T-helper 17 cell (primary cell): ENCODE results near the gene SPINT3. TPM values are rescaled to one million over a fixed set of nuclear protein-coding genes. Genes with fewer than 3 reads are reported as not detected.

Source experiments
- ATAC-seq: fragments of 150-1000 bp; cut with Tn5 transposase; 2 replicates; pipeline ENCODE4 v1.10.0; 2021; ENCODE audit warnings: mild to moderate bottlenecking, moderate library complexity
- DNase-seq, 3 donors: peaks; one replicate each; pipeline versions ENCODE4 v3.0.0 to v3.0.0-alpha.2; 2020 to 2021
- H3K9me3 ChIP-seq: one replicate; pipeline ENCODE4 v1.7.0; 2013; ENCODE audit warnings: low read length, mild to moderate bottlenecking; ENCODE audit not compliant: control insufficient read depth, poor library complexity, severe bottlenecking
- H3K27ac Mint-ChIP-seq: one replicate; pipeline ENCODE4 v1.8.0; 2022; ENCODE audit warnings: mild to moderate bottlenecking, moderate library complexity, mixed read lengths
- H3K27me3 Mint-ChIP-seq: one replicate; pipeline ENCODE4 v1.8.0; 2022; ENCODE audit warnings: mixed read lengths
- H3K36me3 Mint-ChIP-seq: one replicate; pipeline ENCODE4 v1.8.0; 2022; ENCODE audit warnings: low read depth, mixed read lengths
- H3K4me1 Mint-ChIP-seq: one replicate; pipeline ENCODE4 v1.8.0; 2022; ENCODE audit warnings: mild to moderate bottlenecking, mixed read lengths
- H3K4me3 Mint-ChIP-seq: one replicate; pipeline ENCODE4 v1.8.0; 2022; ENCODE audit warnings: mild to moderate bottlenecking, moderate library complexity, mixed read lengths
- total RNA-seq, 4 donors: library from RNA in 2 of 4; stranded (reverse) in 2 of 4; gene quantifications; one replicate each; pipeline ENCODE4 v1.2.3 and lab custom pipeline; 2022 to 2026

Gene SPINT3
- total RNA-seq, 2 donors from 2014 or later: not detected

DNA sequence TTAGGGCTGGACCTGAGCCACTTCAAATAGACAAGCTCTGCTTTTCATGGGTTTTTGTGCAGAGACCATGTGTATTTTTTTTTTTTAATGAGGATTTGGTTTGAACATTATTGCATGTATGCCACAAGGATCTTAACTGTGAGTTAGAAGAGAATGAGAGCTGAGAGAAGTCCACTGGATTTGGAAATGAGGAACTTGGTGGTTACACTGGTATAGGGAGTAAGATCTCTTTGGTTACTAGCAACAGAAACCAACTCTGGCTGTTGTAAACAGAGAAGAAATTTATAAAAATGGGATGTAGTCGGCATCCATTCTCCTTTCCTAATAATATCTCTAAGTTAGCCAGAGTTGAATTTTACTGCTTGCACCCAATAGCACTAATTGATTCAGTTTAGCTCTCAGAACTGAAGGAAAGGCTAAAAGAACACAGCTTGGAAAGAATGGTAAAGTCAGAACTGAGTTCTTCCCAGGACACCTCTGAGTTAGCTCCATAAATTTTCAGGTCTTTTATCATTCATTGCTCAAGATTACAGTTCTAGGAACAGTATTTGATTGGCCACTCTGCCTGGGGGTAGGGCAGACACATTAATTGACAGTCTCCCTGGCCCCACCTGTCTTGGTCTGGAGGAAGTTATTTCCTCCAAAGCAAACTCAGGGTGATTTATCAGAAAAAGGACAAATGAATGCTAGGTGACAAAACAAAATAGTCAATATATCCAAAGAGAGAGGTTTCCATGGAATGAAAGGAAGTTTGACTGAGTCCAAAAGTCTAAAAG, 49.7 kb downstream of the SPINT3 start:
- peaks cover 7% of the 10 kb centered on the region for H3K4me1 Mint-ChIP-seq
- ATAC-seq (no peak), DNase-seq (no peak)
- peaks cover 22% of the 10 kb centered on the region for H3K27me3 Mint-ChIP-seq
- no peak overlapping the region for H3K27ac Mint-ChIP-seq
- peaks cover 2% of the 10 kb centered on the region for H3K36me3 Mint-ChIP-seq
- no peak overlapping the region for H3K4me3 Mint-ChIP-seq
- H3K9me3 ChIP-seq: no peaks in the 10 kb centered on the region

DNA sequence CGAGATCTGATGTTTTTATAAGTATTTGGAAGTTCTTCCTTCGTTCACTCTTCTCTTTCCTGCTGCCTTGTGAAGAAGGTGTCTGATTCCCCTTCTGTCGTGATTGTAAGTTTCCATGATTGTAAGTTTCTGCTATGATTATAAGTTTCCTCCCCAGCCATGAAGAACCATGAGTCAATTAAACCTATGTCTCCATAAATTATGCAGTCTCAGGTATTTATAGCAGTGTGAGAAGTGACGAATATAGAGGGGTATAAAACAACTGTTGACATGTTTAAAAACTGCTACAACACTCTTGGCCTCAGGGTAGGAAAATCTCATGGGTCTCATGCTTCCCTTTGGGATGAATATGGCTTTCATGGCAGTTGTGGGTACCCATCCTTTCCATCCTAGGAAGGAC, 51.7 kb downstream of the SPINT3 start:
- H3K4me1 Mint-ChIP-seq: no peaks in the 10 kb centered on the region
- no peak for ATAC-seq
- DNase-seq: no peak
- peaks cover 17% of the 10 kb centered on the region for H3K27me3 Mint-ChIP-seq
- H3K9me3 ChIP-seq: no peaks in the 10 kb centered on the region
- H3K27ac Mint-ChIP-seq: no peak overlapping the region
- peaks cover 2% of the 10 kb centered on the region for H3K36me3 Mint-ChIP-seq
- H3K4me3 Mint-ChIP-seq: no peak overlapping the region

DNA sequence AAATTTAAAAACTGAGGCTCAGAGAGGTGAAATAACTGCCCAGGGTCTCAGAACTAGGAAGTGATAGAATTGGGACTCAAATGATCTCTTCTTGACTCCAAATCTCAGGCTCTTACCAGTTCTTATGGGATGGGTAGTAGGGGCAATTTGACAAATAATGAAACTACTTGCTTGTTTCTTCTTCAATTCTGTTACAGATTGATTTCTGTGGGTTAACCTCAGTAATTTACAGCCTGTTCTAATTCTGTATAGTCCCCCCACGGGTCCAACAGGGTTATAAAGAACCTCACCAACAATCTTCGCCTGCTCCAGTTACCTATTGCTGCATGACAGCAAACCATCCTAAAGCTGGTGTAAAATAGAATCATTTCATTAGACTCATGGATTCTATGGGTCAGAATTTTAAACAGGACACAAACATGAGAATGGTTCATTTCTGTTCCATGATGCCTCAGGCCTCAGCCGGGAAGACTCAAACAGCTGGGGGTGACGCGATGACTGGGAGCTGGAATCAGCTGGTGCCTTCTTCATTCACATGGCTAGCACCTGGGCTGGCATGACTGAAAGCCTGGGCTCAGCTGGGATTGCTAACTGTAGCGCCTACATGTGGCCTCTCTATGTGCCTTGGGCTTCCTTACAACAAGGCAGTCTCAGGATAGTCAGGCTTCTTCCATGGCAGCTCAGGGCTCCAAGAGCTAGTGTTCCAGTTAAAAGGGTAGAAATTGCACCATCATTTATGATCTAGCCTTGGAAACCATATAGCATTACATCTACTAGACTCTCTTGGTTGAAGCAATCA, 52.5 kb downstream of the SPINT3 start:
- DNase-seq (no peak), ATAC-seq (no peak)
- H3K9me3 ChIP-seq: no peaks in the 10 kb centered on the region
- Mint-ChIP-seq H3K36me3 (peaks cover 2% of the 10 kb centered on the region), H3K4me3 (no peak overlapping the region), H3K27me3 (peaks cover 16% of the 10 kb centered on the region), H3K27ac (no peak overlapping the region), H3K4me1 (no peaks in the 10 kb centered on the region)

Other genes with a start within 250 kb of the SPINT3 start
- not detected for gene RBPJL, start 208.8 kb downstream of the SPINT3 start, total RNA-seq
- not detected for gene MATN4, start 207.3 kb downstream of the SPINT3 start, total RNA-seq
- 1 to 10 TPM; 2.7 to 5.3 TPM for gene SDC4, start 167.2 kb downstream of the SPINT3 start, total RNA-seq
- 10 to 100 TPM; 93.3 to 99.5 TPM for gene SYS1, start 152.5 kb downstream of the SPINT3 start, total RNA-seq
- gene TP53TG5, start 137.3 kb downstream of the SPINT3 start, total RNA-seq: not detected
- gene DBNDD2, start 107.3 kb downstream of the SPINT3 start, total RNA-seq: 10 to 100 TPM; 10.7 to 10.9 TPM
- 100 to 1,000 TPM; 115 to 136 TPM for gene PIGT, start 99.5 kb downstream of the SPINT3 start, total RNA-seq
- under 1 TPM in 1 of 2 donors, not detected in 1; 0.96 TPM for gene WFDC2, start 45.9 kb downstream of the SPINT3 start, total RNA-seq
- not detected for gene WFDC6, start 23.9 kb upstream of the SPINT3 start, total RNA-seq
- not detected for gene EPPIN, start 31.8 kb upstream of the SPINT3 start, total RNA-seq
- gene WFDC8, start 63.7 kb upstream of the SPINT3 start, total RNA-seq: not detected
- not detected for gene WFDC10A, start 114.1 kb upstream of the SPINT3 start, total RNA-seq
- gene WFDC9, start 115.7 kb upstream of the SPINT3 start, total RNA-seq: not detected
- gene WFDC11, start 154.6 kb upstream of the SPINT3 start, total RNA-seq: not detected
- not detected for gene WFDC13, start 186.4 kb upstream of the SPINT3 start, total RNA-seq
- not detected for gene WFDC10B, start 189.4 kb upstream of the SPINT3 start, total RNA-seq
- gene SPINT4, start 206.7 kb upstream of the SPINT3 start, total RNA-seq: not detected